ENCODE results near the gene APOBEC3G. TPM values are rescaled to one million over a fixed set of nuclear protein-coding genes. Genes with fewer than 3 reads are reported as not detected.

APOBEC3G gene
- total and polyA plus RNA-seq, 10 of the 15 experiments (the other 5 are each of a cell fraction or from before 2014, with no cell fraction given) = 103 to 232 (median 152) TPM

GRCh38 chr22:39098576-39098975 is 21.5 kb downstream of the APOBEC3G start (continued):
- TF ChIP-seq SPI1 (IDR thresholded peaks at IDR 0.05; ENCODE audit: borderline replicate concordance, insufficient read depth, low read depth, low read length) = peak; percentile 41; the same call in 1 of the 2 replicates
- no peak for TF ChIP-seq JUND (IDR thresholded peaks at IDR 0.05; ENCODE audit: low read depth, low read length)
- TF ChIP-seq ZNF217 (IDR thresholded peaks at IDR 0.05) = no peak
- no peak for TF ChIP-seq GABPA (IDR thresholded peaks at IDR 0.05; ENCODE audit: low read depth)
- TF ChIP-seq BMI1 (IDR thresholded peaks at IDR 0.05; ENCODE audit: borderline replicate concordance) = no peak
- no peak for TF ChIP-seq SMAD5 (IDR thresholded peaks at IDR 0.05; ENCODE audit: low read depth)
- TF ChIP-seq TCF12 (IDR thresholded peaks at IDR 0.05; ENCODE audit: low read depth, low read length) = no peak
- no peak for TF ChIP-seq CBX5 (IDR thresholded peaks at IDR 0.05; ENCODE audit: low read depth)
- no peak for TF ChIP-seq BCLAF1 (IDR thresholded peaks at IDR 0.05)
- TF ChIP-seq STAT1 (conservative IDR thresholded peaks at IDR 0.05) = no peak
- no peak for TF ChIP-seq RCOR1 (conservative IDR thresholded peaks at IDR 0.05; ENCODE audit: low read depth, low read length)
- TF ChIP-seq STAT3 (IDR thresholded peaks at IDR 0.05; ENCODE audit: low read depth, low read length) = no peak
- TF ChIP-seq, protein P1, sequence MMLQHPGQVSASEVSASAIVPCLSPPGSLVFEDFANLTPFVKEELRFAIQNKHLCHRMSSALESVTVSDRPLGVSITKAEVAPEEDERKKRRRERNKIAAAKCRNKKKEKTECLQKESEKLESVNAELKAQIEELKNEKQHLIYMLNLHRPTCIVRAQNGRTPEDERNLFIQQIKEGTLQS (IDR thresholded peaks at IDR 0.05; ENCODE audit: borderline replicate concordance, extremely low read depth, low read depth, low read length) = no peak
- no peak for TF ChIP-seq EGR1 (IDR thresholded peaks at IDR 0.05; ENCODE audit: borderline replicate concordance in 1 of 2, low read depth in 2 of 2, low read length in 2 of 2)
- peak in 1 of 2 experiments; percentile 22; a peak in 1 of 4 replicates for TF ChIP-seq BHLHE40 (IDR thresholded peaks at IDR 0.05; ENCODE audit: borderline replicate concordance in 1 of 2, low read depth in 2 of 2, low read length in 1 of 2)
- TF ChIP-seq ZBED1 (IDR thresholded peaks at IDR 0.05; ENCODE audit: borderline replicate concordance) = 0 out of 2 replicates have a peak, but pooled peaks have one; percentile 5
- TF ChIP-seq SIX5 (IDR thresholded peaks at IDR 0.05; ENCODE audit: low read depth, low read length, severe bottlenecking) = no peak
- TF ChIP-seq POLR2AphosphoS5 (IDR thresholded peaks at IDR 0.05; ENCODE audit: low read length) = no peak
- TF ChIP-seq KDM1A (IDR thresholded peaks at IDR 0.05; ENCODE audit: borderline replicate concordance) = no peak
- TF ChIP-seq ETV6 (conservative IDR thresholded peaks at IDR 0.05 in 1 of 2, IDR thresholded peaks at IDR 0.05 in 1 of 2; ENCODE audit: borderline replicate concordance in 1 of 2, low read depth in 1 of 2) = no peak
- TF ChIP-seq MYB (IDR thresholded peaks at IDR 0.05; ENCODE audit: borderline replicate concordance, low read depth, low read length) = no peak
- no peak for TF ChIP-seq SUZ12 (IDR thresholded peaks at IDR 0.05; ENCODE audit: unreplicated experiment)
- TF ChIP-seq, protein P2, sequence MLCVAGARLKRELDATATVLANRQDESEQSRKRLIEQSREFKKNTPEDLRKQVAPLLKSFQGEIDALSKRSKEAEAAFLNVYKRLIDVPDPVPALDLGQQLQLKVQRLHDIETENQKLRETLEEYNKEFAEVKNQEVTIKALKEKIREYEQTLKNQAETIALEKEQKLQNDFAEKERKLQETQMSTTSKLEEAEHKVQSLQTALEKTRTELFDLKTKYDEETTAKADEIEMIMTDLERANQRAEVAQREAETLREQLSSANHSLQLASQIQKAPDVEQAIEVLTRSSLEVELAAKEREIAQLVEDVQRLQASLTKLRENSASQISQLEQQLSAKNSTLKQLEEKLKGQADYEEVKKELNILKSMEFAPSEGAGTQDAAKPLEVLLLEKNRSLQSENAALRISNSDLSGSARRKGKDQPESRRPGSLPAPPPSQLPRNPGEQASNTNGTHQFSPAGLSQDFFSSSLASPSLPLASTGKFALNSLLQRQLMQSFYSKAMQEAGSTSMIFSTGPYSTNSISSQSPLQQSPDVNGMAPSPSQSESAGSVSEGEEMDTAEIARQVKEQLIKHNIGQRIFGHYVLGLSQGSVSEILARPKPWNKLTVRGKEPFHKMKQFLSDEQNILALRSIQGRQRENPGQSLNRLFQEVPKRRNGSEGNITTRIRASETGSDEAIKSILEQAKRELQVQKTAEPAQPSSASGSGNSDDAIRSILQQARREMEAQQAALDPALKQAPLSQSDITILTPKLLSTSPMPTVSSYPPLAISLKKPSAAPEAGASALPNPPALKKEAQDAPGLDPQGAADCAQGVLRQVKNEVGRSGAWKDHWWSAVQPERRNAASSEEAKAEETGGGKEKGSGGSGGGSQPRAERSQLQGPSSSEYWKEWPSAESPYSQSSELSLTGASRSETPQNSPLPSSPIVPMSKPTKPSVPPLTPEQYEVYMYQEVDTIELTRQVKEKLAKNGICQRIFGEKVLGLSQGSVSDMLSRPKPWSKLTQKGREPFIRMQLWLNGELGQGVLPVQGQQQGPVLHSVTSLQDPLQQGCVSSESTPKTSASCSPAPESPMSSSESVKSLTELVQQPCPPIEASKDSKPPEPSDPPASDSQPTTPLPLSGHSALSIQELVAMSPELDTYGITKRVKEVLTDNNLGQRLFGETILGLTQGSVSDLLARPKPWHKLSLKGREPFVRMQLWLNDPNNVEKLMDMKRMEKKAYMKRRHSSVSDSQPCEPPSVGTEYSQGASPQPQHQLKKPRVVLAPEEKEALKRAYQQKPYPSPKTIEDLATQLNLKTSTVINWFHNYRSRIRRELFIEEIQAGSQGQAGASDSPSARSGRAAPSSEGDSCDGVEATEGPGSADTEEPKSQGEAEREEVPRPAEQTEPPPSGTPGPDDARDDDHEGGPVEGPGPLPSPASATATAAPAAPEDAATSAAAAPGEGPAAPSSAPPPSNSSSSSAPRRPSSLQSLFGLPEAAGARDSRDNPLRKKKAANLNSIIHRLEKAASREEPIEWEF (IDR thresholded peaks at IDR 0.05; ENCODE audit: insufficient replicate concordance, low read depth, low read length) = no peak
